ENCODE results near the gene FAM234B. TPM values are rescaled to one million over a fixed set of nuclear protein-coding genes. Genes with fewer than 3 reads are reported as not detected.
"Not testable (repeated sequence)": the region's sequence is repeated elsewhere in the genome, so short reads cannot be mapped to it uniquely, and the experiment has no call there.

The FAM234B gene
- total RNA-seq, 1 donor from 2014 or later = 7.5 TPM

DNA sequence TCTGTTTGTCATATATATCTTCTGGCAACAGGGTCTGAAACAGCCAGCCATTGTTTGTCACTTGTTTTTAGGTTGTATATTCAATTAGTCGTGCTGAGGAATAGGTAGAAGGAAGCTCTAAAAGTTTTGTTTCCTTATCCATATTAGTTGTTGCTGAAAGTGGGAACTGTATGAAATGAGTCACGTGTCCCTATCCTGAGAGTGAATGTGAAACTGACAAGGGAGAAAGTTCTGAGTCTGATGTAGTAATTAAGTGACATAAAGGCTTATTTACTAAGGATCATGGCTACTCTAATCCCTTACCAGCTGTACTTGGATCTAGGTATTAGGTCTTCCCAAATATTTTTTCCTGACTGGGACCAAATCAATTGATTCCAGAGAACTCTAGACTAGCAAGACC is 16.4 kb downstream of the FAM234B start:
- DNase-seq (ENCODE audit: low read depth) = peak; percentile 10

DNA sequence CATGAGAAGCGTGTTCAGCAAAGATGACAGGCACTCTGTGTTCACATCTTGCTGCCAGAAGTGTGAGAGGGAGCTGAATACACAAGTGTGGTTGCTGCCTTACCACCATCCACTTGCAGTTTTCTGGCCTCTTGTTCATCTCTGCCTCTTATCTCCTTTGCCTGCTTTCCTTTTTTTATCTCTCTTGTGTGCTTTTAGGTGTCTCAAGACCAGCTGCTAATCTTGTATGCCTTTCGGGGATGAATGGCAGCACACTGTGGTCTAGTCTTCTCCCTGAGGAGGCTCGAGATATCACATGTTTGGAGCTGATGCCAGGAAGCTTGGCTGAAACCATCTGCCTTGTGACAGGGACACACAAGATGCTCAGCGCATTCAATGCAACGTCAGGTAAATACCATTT is 17.2 kb downstream of the FAM234B start:
- no peak for DNase-seq (ENCODE audit: low read depth)

DNA sequence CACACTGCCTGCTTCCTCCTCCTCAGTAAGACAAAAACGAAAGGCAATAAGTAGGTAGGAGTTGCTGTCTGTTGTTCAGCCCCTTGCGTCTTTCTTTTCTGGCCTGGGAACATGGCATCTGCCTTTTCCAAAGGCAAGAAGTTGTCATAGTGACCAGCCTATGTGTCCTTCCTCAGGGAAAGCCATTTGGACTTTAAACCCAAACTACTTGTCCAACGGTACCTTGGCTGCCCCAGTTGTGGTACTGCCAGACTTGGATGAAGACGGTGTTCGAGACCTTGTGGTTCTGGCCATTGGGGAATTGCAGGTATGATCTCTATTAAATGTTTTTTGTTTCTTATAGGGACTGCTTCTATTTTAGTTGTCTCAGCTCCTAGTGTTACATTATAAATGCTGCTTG is 18.5 kb downstream of the FAM234B start:
- DNase-seq (ENCODE audit: low read depth) = no peak

DNA sequence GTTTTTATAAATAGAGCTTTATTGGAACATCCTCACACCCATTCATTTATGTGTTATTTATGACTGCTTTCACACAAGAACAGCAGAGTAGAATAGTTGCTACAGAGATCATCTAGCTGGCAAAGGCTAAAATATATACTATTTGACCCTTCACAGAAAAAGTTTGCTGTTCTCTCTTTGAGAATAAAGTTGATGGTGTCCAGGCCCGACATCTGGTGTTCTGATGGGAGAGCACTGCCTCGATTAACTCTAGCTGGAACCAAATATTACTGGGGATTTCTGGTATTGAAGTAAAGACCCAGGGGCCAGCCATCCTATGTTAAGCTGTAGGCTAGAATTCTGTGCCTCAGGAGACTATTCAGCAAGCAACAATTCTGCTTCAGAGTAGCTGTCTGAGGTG is 21.8 kb downstream of the FAM234B start:
- no peak for DNase-seq (ENCODE audit: low read depth)

DNA sequence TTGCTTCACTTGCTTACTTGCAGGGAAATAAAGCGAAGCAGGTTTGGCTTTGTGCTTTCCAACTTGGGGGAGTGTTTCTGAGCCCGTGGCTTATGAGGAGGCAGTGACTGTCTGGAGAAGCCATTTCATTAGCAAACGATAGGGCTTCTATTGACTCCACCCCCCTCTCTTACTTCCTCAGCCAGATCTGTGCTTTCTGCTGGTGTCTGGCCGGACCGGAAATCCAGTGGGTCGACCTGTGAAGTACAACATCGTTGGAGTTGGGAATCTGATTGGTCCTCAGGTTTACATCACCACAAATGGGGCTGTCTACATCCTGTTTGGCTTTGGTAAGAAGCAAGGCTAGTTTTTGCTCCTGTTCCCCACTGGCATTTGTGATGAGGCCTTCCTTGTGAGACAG is 22.3 kb downstream of the FAM234B start:
- no peak for DNase-seq (ENCODE audit: low read depth)

DNA sequence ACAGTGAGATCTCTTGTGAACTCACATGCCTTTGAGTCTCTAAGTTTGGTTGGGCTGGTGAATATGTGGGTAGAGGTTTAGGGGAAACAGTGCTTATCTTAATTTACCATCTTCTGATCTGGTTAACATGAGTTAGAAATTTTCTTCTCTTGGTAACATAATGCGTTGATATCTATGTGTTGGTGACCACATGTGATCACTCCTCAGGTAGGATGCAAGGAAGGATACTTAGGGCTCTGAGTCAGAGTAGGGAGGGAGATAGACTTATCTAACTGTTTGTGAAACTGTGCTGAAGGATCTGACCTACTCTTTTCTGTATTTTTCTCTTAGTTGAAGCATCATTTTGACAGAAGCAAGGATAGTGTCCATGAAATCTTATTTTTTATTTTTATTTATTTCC is 23.1 kb downstream of the FAM234B start:
- no peak for DNase-seq (ENCODE audit: low read depth)

DNA sequence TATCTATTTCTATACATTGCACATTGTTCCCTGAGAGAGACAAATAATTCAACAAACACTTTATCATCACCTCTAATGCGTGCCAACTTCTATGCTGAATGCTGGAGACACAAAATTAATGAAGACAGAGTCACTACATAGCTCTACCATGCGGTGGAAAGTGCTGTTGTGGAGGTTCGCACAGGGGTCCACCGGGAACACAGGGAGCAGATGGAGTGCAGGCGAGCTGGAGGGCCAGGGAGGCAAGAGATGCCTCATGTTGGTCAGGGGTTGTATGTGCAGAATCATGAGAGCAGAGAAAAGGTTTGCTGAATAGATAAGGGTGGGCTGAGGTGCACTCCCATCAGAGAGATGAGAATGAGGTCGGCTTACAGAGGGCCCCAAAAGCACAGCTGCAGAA is 25.2 kb downstream of the FAM234B start:
- DNase-seq (ENCODE audit: low read depth) = no peak

DNA sequence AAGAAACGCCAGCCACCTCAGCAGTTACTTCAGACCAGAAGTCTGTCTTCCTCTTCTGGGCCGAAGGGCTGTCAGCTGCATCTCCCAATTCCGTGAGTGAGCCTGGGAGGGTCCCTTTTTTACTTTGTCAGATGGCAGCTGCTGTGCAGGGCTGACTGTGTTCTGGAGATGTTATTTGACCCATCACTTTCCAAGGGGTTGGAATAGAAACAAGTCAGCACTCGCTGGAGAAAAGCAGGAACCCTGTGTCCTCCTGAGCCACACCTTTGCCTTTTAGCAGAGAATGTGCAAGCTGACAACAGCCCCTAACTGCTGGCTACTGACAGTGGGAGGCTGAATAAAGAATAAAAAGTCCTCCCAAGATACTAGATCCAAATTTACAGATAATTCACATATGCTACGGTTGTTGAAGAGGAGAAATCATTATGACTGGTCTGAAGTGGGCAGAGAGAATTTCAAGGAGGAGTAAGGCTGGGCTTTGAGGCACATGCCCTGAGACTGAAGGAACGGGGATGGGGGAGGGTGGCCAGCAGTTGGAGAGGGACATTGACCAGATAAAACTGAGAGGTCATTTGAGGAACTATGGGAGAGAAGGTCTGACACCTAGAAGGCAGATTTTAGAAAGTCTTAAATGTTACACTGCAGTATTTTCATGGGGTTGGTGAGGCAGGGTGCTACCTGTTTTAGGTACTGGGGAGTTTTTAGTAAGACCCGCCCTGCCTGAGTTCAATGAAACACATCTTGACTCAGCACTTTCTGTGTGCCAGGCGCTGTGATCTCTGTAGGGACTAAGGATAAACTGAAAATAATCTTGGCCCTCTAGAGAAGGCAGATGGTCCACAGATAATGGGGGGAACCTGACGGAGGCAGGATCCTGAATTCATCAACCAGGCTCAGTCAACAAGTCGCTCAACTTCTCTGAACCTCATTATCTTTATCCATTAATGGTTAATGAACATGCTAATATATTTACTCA is 27.4 kb downstream of the FAM234B start:
- DNase-seq (ENCODE audit: low read depth) = no peak

DNA sequence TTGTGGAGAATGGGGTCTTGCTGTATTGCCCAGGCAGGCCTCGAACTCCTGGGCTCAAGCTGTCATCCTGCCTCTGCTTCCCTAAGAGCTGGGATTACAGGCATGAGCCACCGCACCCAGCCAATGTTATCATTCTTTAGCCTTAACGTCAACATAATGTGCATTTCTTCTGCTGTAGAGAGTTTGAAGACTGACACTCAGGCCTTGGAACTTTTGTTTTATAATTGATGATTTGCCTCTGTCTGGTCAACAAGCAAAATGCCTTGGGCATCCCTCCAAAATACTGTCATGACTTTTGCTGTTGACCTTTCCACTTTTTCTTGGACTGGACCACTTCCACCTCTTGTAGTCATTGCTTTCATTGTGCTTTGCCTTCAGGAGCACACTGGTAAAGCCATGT is 29.0 kb downstream of the FAM234B start:
- no peak for DNase-seq (ENCODE audit: low read depth)

DNA sequence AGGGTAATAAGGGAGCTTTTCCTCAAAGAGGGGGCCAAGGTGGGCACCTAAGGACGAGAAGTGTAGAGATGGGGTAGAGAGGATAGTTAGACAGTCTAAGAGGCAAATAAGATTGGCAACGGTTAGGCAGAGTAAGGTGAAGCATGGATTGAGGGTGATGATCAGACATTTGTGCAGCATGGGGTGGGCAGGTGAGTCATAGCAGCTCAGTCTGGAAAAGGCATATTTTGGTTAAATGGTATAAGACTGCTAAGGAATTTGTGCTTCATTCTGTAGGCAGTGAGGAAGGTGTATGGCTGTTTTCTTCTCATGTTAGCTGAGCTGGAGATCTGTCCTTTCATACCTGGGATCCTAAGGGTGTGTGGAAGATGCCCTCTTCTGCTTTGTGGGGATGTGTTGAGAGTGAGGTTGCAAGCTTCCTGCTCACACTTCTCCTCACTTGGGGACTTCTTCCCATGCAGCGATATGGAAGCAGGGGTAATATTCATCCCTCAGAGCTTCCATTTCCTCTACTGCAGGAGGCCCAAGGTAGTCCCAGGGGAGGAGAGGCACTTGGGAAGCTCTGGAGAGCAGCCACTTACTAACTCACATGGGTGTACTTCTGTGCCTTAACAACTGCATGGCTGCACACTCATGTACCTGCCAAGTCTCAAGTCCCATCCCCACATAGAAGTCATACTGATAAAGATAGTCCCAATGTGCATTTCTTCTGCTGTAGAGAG is 30.4 kb downstream of the FAM234B start:
- no peak for DNase-seq (ENCODE audit: low read depth)

DNA sequence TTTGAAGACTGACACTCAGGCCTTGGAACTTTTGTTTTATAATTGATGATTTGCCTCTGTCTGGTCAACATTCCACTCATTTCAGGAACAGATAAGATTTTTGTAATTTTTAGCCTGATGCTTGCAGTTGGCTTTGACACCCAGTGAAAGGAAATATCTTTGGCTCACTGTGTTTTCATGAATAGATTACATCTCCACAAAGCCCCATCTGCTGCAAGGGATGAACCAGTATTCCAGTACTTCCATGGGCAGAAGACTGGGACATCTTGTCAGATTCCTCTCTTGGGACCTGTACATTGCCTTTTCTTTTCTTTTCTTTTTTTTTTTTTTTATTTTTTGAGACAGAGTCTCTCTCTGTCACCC is 30.9 kb downstream of the FAM234B start:
- no peak for DNase-seq (ENCODE audit: low read depth)

DNA sequence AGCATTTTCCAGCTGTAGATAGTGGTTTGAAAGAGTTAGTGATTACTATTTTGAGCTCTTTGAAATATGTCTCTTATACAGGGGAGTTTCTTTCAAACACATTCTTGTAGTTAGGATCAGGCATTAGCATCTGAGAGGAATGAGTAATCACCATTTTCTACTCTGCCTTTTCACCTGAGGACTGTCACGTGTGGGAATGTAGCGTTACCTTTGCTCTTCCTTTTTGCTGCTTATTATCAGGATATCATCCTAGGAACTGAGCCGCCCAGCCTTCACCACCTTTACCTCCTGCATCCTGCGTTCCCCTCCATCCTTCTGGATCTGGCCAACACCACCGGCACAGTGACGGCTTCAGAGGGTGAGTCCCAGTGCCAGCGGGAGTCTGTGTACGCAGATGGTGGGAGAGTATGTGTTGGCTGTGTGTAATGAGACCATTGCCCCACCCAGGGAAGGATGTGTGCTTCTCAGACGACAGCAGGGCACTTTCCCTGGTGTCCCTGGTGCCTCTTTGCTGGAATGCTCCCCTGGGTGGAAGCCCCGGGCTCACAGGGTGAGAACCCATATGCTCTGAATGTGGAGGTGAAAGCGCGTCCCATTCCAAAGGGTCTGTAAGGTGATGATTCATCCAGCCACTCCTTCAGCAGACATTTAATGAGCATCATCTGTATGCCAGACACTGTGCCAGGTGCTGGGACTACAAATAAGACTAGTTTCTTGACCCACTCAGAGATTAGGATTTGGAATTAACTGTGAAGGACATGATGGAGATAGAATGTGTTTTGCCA is 31.8 kb downstream of the FAM234B start:
- no peak for DNase-seq (ENCODE audit: low read depth)

DNA sequence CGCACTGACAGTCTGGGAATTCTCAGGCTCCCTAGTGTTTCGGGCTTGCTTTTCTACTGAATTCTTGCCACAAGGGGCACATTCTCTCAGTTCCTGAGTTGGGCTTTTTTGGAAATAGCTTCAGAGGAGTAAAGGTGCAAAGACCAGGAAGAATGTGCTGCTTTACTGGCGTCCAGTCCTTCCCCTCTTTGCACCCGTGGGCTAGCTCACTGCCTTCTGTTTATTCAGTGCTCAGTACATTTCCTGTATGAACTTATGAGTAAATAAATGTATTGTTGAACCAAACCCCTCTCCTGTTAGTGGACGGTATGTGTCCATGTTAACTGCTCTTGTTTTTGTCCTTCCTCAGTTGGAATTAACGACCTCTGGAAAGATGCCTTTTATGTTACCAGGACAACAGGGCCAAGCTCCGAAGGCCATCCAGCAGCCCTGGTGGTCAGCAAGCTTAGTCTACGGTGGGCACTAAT is 35.3 kb downstream of the FAM234B start:
- no peak for DNase-seq (ENCODE audit: low read depth)

DNA sequence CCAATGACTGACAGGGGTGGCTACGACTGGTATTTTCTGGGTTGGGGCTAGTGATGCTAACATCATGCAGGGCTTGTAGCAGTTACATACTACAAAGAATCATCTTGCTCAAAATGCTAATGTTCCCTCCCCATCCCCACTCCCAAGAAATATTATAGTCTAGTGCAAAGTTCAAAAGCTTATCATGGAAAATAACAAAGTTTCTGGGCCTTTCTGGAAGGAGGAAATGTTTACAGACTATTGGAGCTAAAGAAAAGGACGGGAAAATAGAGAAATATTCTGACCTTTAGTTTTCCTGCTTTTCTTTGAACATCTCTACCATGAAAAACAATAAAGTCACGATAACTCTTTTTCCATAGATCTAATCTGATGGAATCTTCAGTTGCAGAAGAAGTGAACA is 36.1 kb downstream of the FAM234B start:
- no peak for DNase-seq (ENCODE audit: low read depth)

DNA sequence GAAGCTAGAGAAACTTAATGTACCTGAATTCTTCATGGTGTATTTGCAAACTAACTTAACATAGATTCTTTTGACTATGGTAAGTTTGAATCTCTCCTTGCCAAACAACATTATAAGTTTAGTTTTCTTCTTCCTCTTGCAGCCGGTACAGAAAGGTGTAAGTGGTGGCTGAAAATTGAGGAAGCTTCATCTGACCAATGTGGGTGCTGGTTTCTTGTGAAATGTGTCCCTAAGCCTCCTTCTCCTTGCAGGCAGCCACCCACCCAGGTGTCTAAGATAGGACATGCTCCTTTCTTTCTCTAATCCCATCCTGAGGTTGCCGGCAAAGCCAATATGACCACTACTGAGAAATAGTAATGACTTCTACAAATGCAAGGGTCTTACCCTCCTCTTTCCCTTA is 38.7 kb downstream of the FAM234B start:
- no peak for DNase-seq (ENCODE audit: low read depth)

DNA sequence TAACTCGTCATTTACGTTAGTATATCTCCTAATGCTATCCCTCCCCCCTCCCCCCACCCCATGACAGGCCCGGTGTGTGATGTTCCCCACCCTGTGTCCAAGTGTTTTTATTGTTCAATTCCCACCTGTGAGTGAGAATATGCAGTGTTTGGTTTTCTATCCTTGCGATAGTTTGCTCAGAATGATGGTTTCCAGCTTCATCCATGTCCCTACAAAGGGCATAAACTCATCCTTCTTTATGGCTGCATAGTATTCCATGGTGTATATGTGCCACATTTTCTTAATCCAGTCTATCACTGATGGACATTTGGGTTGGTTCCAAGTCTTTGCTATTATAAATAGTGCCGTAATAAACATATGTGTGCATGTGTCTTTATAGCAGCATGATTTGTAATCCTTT is 39.5 kb downstream of the FAM234B start:
- not testable (repeated sequence) for DNase-seq (ENCODE audit: low read depth)

DNA sequence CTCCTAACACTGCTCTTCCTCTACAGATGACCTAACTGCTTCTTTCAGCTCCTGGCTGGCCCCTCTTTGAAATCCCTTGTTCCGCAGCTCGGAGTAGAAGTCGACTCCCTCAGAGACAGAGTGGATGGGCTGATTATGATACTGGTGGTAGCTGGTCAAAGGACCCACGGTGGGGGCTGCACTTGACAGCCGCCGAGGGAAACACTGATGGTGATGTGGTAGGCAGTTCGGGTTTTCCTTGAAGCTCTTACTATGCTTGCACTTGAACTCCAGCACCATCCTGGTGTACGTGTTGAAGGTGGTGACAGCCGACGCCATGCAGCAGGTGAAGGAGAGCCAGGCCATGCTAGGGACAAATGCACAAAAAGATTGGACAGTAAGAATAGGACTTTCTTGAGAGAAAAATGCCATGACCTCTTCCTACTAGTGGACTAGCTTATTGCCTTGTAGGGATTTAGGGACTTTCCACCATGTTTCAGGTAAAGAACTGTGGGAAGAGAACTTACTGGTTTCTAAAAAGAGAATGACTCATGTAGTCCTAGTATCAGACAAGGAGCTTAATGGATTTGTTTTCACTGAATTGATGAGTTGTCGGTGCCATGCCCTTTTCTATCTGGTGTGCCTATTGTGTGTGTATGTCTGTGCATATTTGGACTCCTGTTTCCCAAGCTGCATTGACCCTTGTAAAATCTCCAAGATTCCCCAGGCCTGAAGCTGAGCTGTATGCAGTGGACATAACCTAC is 40.9 kb downstream of the FAM234B start:
- DNase-seq (ENCODE audit: low read depth) = peak; percentile 51

DNA sequence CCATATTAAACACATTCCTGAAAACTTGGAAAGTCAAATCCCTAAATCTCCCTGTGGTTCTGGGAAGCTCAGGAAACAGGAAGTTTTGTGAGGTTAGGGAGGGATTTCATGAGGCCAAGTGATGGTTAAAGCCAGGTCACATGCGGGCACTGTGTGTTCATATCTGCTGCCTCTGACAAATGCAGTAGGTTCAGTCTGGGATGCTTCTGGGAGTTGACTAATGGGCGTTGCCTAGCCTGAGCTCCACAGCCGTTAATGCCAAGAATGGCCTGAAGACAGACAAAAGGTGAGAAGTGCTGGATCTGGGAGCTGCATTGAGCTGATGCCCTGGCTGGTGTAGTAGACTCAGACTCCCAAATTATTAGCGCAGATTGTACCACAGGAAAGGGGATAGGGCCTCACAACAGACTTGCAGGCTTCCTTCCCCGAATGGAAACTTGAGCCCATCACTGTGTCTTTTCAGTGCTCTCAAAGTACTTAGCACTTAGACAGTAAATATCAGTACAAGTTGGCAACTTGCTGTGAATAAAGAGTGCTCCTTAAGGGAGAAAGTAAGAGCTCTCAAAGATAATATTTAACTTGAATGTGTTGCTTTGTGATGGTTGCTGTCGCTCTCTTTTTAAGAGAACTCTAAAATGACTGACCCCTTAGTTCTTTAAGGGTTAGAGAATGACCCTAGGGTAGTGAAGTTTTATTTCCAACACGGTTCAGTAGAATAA is 41.9 kb downstream of the FAM234B start:
- no peak for DNase-seq (ENCODE audit: low read depth)

DNA sequence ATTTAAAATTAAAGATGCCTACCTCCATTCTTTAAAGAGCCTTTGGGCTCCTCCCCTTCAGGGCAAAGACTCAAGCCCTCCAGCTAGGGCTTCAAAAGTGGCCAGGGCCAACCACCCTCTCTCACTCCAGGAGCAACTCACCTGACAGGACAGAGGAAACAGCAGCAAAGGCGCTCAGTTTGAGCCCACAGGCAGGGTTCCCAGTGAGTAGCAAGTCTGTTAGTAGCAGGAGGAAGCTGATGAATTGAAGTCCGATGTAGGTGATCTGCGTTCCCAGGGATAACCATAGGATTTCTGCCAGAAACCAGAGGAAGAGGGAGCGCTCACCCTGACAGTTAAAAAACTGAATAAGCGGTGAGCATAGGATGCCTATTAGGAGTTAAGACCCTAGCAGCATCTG is 43.6 kb downstream of the FAM234B start:
- no peak for DNase-seq (ENCODE audit: low read depth)

DNA sequence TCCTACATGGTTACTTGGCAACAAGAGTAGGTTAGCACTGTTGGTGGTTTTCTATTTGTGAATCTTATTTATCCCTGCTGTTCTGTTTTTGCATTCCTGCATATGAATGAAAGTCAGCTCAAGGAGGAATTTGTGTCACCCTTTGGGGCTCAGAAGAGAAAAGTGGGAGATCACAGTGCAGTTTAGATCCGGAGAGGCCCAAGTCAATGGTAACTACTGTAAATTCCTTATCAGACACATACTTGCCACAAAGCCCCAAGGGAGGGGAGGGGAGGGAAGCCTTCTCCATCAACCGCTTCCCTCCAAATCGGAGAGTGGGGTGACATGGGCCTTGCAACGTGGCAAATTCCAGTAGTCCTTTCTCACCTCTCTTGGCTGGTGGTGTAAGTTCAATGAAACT is 44.3 kb downstream of the FAM234B start:
- DNase-seq (ENCODE audit: low read depth) = no peak

DNA sequence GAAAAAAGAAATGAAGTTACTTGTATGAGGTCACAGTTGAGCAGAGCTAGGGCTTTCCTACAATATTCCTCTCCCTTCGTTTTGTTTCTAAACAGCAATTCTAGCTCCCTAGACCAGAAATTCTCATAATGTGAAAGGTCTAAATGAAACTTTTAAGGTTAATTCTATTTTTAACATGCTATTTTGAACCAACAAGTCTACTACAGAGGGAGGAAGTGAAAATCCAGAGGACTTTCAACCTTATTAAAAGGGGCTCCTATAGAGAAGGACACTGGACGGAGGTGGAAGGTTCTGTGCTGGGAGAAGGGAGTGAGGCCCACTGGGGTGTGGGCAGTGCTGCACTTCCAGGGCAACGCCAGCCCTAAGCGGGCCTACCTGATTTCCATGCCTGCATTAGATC is 45.9 kb downstream of the FAM234B start:
- no peak for DNase-seq (ENCODE audit: low read depth)

Data from renal cortical epithelial cell (primary cell).